ENCODE measurements around the gene PTCD2.

- no peak for TF ChIP-seq CTCF (IDR thresholded peaks at IDR 0.05)
- no peak for TF ChIP-seq POLR2A (IDR thresholded peaks at IDR 0.05)
Measured at GRCh38 chr5:72376381-72376780, 56.2 kb downstream of the PTCD2 start.
